HL-60 (cell line): Measurements from ENCODE around the gene AKAP6.

ENCODE experiments used
- GABPA ChIP-seq: IDR thresholded peaks from 2 replicates; pipeline ENCODE4 v1.6.1; 2012; ENCODE audit warnings: low read depth
- POLR2AphosphoS5 ChIP-seq: IDR thresholded peaks from 2 replicates; pipeline ENCODE4 v1.6.1; 2012; ENCODE audit warnings: low read depth
- SPI1 ChIP-seq: IDR thresholded peaks from 2 replicates; pipeline ENCODE4 v1.6.1; 2012; ENCODE audit warnings: low read depth, mild to moderate bottlenecking, borderline replicate concordance
- TF ChIP-seq, protein P1 (sequence below): IDR thresholded peaks from one replicate; pipeline ENCODE4 v1.5.1; 2011; ENCODE audit warnings: low read length, control low read depth, inconsistent platforms; ENCODE audit not compliant: insufficient read depth
- TF ChIP-seq, protein P2 (sequence below): IDR thresholded peaks from 2 replicates; pipeline ENCODE4 v1.6.1; 2012; ENCODE audit warnings: low read depth; ENCODE audit not compliant: insufficient replicate concordance

DNA sequence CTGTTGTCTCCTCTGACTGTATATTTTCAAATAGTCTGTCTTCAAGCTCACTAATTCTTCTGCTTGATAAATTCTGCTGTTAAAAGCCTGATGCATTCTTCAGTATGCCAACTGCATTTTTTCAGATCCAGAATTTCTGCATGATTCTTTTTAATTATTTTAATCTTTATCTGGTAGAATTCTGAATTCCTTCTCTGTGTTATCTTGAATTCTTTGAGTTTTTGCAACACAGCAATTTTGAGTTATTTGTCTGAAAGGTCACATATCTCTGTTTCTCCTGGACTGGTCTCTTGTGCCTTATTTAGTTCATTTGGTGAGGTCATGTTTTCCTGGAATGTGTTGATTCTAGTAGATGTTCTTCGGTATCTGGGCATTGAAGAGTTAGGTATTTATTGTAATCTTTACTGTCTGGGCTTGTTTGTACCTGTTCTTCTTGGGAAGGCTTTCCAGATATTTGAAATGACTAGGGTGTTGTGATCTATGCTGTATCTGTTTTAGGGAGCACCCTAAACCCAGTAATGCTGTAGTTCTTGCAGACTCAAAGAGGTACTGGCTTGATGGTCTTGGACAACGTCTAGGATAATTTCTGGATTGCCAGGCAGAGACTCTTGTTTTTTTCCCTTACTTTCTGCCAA lies 415.8 kb downstream of the AKAP6 start:
- TF ChIP-seq, protein P1, sequence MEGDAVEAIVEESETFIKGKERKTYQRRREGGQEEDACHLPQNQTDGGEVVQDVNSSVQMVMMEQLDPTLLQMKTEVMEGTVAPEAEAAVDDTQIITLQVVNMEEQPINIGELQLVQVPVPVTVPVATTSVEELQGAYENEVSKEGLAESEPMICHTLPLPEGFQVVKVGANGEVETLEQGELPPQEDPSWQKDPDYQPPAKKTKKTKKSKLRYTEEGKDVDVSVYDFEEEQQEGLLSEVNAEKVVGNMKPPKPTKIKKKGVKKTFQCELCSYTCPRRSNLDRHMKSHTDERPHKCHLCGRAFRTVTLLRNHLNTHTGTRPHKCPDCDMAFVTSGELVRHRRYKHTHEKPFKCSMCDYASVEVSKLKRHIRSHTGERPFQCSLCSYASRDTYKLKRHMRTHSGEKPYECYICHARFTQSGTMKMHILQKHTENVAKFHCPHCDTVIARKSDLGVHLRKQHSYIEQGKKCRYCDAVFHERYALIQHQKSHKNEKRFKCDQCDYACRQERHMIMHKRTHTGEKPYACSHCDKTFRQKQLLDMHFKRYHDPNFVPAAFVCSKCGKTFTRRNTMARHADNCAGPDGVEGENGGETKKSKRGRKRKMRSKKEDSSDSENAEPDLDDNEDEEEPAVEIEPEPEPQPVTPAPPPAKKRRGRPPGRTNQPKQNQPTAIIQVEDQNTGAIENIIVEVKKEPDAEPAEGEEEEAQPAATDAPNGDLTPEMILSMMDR, result no peak
- TF ChIP-seq, protein P2, sequence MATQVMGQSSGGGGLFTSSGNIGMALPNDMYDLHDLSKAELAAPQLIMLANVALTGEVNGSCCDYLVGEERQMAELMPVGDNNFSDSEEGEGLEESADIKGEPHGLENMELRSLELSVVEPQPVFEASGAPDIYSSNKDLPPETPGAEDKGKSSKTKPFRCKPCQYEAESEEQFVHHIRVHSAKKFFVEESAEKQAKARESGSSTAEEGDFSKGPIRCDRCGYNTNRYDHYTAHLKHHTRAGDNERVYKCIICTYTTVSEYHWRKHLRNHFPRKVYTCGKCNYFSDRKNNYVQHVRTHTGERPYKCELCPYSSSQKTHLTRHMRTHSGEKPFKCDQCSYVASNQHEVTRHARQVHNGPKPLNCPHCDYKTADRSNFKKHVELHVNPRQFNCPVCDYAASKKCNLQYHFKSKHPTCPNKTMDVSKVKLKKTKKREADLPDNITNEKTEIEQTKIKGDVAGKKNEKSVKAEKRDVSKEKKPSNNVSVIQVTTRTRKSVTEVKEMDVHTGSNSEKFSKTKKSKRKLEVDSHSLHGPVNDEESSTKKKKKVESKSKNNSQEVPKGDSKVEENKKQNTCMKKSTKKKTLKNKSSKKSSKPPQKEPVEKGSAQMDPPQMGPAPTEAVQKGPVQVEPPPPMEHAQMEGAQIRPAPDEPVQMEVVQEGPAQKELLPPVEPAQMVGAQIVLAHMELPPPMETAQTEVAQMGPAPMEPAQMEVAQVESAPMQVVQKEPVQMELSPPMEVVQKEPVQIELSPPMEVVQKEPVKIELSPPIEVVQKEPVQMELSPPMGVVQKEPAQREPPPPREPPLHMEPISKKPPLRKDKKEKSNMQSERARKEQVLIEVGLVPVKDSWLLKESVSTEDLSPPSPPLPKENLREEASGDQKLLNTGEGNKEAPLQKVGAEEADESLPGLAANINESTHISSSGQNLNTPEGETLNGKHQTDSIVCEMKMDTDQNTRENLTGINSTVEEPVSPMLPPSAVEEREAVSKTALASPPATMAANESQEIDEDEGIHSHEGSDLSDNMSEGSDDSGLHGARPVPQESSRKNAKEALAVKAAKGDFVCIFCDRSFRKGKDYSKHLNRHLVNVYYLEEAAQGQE, result no peak
- TF ChIP-seq SPI1, result no peak
- TF ChIP-seq POLR2AphosphoS5, result no peak
- TF ChIP-seq GABPA, result no peak
